ENCODE results near the gene MCUB.

Gene MCUB

GRCh38 chr4:109624536-109624935 is 64.5 kb downstream of the MCUB start:
- no peak for TF ChIP-seq CTCF (IDR thresholded peaks at IDR 0.05)

GRCh38 chr4:109627361-109627760 is 67.3 kb downstream of the MCUB start:
- TF ChIP-seq CTCF (IDR thresholded peaks at IDR 0.05) = no peak

GRCh38 chr4:109629775-109630174 is 69.7 kb downstream of the MCUB start:
- TF ChIP-seq CTCF (IDR thresholded peaks at IDR 0.05) = no peak

- TF ChIP-seq CTCF (IDR thresholded peaks at IDR 0.05) = no peak
Measured at GRCh38 chr4:109631532-109632108, 71.6 kb downstream of the MCUB start.

- TF ChIP-seq CTCF (IDR thresholded peaks at IDR 0.05) = no peak
Measured at GRCh38 chr4:109640644-109641043, 80.6 kb downstream of the MCUB start.

GRCh38 chr4:109645874-109646710 is 86.0 kb downstream of the MCUB start:
- no peak for TF ChIP-seq CTCF (IDR thresholded peaks at IDR 0.05)

- no peak for TF ChIP-seq CTCF (IDR thresholded peaks at IDR 0.05)
Measured at GRCh38 chr4:109648266-109648996, 88.4 kb downstream of the MCUB start.
